Activated CD4-positive, CD25-positive, alpha-beta regulatory T cell treated with anti-CD3 and anti-CD28 coated beads, Interleukin-2, amount 50 U/mL, for 72 hours (primary cell): ENCODE data around the gene SEPTIN5.

ENCODE experiments used
- DNase-seq: peaks from one replicate; pipeline ENCODE4 v3.0.0; 2021

Gene SEPTIN5

GRCh38 chr22:19706661-19707151 lies 7.6 kb upstream of the SEPTIN5 start:
- DNase-seq: no peak

GRCh38 chr22:19707347-19708290 lies 6.7 kb upstream of the SEPTIN5 start:
- DNase-seq: no peak

- DNase-seq: no peak
These were observed 5.8 kb upstream of the SEPTIN5 start for GRCh38 chr22:19708321-19709011.

GRCh38 chr22:19709063-19709769 lies 5.1 kb upstream of the SEPTIN5 start:
- no peak for DNase-seq

GRCh38 chr22:19710020-19710768 lies 4.1 kb upstream of the SEPTIN5 start:
- no peak for DNase-seq

- DNase-seq: no peak
These were observed 3.6 kb upstream of the SEPTIN5 start for GRCh38 chr22:19710769-19711106.

GRCh38 chr22:19713245-19713644 lies 1.1 kb upstream of the SEPTIN5 start:
- DNase-seq: no peak

GRCh38 chr22:19713650-19714311 lies 522 bp upstream of the SEPTIN5 start:
- no peak for DNase-seq

- no peak for DNase-seq
These were observed 1.1 kb downstream of the SEPTIN5 start for GRCh38 chr22:19715188-19715930.

GRCh38 chr22:19716041-19716828 lies 1.9 kb downstream of the SEPTIN5 start:
- no peak for DNase-seq

GRCh38 chr22:19716829-19717105 lies 2.5 kb downstream of the SEPTIN5 start:
- DNase-seq: no peak

- no peak for DNase-seq
These were observed 2.9 kb downstream of the SEPTIN5 start for GRCh38 chr22:19717181-19717580.

- peak; percentile 88 for DNase-seq
These were observed 3.6 kb downstream of the SEPTIN5 start for GRCh38 chr22:19717691-19718455.

GRCh38 chr22:19718456-19719049 lies 4.2 kb downstream of the SEPTIN5 start:
- DNase-seq: no peak

GRCh38 chr22:19719050-19719482 lies 4.8 kb downstream of the SEPTIN5 start:
- no peak for DNase-seq

- no peak for DNase-seq
These were observed 5.3 kb downstream of the SEPTIN5 start for GRCh38 chr22:19719488-19720021.

- no peak for DNase-seq
These were observed 6.0 kb downstream of the SEPTIN5 start for GRCh38 chr22:19720150-19720827.

- no peak for DNase-seq
These were observed 6.7 kb downstream of the SEPTIN5 start for GRCh38 chr22:19720999-19721329.
